GM18498 (cell line): ENCODE measurements around the gene SUPT4H1.

Experiments used
- ATAC-seq: cut with Tn5 transposase; IDR thresholded peaks from one replicate; pipeline ENCODE4 v1.9.1; 2021; ENCODE audit warnings: mild to moderate bottlenecking, moderate library complexity; ENCODE audit not compliant: unreplicated experiment

SUPT4H1 gene

GRCh38 chr17:58320163-58320558, 31.8 kb downstream of the SUPT4H1 start:
- ATAC-seq = no peak

- no peak for ATAC-seq
These were observed 32.5 kb downstream of the SUPT4H1 start for GRCh38 chr17:58319173-58320162.

- ATAC-seq = no peak
These were observed 33.3 kb downstream of the SUPT4H1 start for GRCh38 chr17:58318627-58319172.

GRCh38 chr17:58318065-58318481, 33.9 kb downstream of the SUPT4H1 start:
- ATAC-seq = no peak

GRCh38 chr17:58317421-58318064, 34.5 kb downstream of the SUPT4H1 start:
- peak; percentile 86 for ATAC-seq

GRCh38 chr17:58316260-58316960, 35.6 kb downstream of the SUPT4H1 start:
- no peak for ATAC-seq

- no peak for ATAC-seq
These were observed 36.3 kb downstream of the SUPT4H1 start for GRCh38 chr17:58315750-58316149.

- ATAC-seq = no peak
These were observed 36.7 kb downstream of the SUPT4H1 start for GRCh38 chr17:58315281-58315711.

GRCh38 chr17:58314706-58315015, 37.3 kb downstream of the SUPT4H1 start:
- ATAC-seq = no peak

- ATAC-seq = no peak
These were observed 37.9 kb downstream of the SUPT4H1 start for GRCh38 chr17:58313815-58314705.

- ATAC-seq = no peak
These were observed 39.2 kb downstream of the SUPT4H1 start for GRCh38 chr17:58312829-58313228.

- no peak for ATAC-seq
These were observed 39.9 kb downstream of the SUPT4H1 start for GRCh38 chr17:58312021-58312630.

GRCh38 chr17:58311429-58311894, 40.5 kb downstream of the SUPT4H1 start:
- ATAC-seq = no peak

- ATAC-seq = no peak
These were observed 41.2 kb downstream of the SUPT4H1 start for GRCh38 chr17:58310511-58311428.

- ATAC-seq = no peak
These were observed 42.1 kb downstream of the SUPT4H1 start for GRCh38 chr17:58309918-58310259.

- ATAC-seq = no peak
These were observed 42.8 kb downstream of the SUPT4H1 start for GRCh38 chr17:58308985-58309917.

- no peak for ATAC-seq
These were observed 43.6 kb downstream of the SUPT4H1 start for GRCh38 chr17:58308173-58308984.
